Mesothelial cell of epicardium (in vitro differentiated cells): ENCODE data around the gene DENND1A. TPM values are rescaled to one million over a fixed set of nuclear protein-coding genes. Genes with fewer than 3 reads are reported as not detected.

ENCODE experiments used
- DNase-seq, 2 experiments: peaks; one replicate each; pipeline ENCODE4 v3.0.0; 2021; ENCODE audit warnings: low spot score in 2 of 2; ENCODE audit not compliant: unreplicated experiment in 2 of 2
- H3K27ac Mint-ChIP-seq: 2 replicates; pipeline ENCODE4 v1.8.0; 2021; ENCODE audit warnings: mixed read lengths
- H3K27me3 Mint-ChIP-seq: 2 replicates; pipeline ENCODE4 v1.8.0; 2021; ENCODE audit warnings: low read depth, mixed read lengths
- H3K36me3 Mint-ChIP-seq: 2 replicates; pipeline ENCODE4 v1.8.0; 2021; ENCODE audit warnings: mixed read lengths
- H3K4me1 Mint-ChIP-seq: 2 replicates; pipeline ENCODE4 v1.8.0; 2021; ENCODE audit warnings: mixed read lengths
- H3K4me3 Mint-ChIP-seq: 2 replicates; pipeline ENCODE4 v1.8.0; 2021; ENCODE audit warnings: mild to moderate bottlenecking, moderate library complexity, mixed read lengths
- H3K9me3 Mint-ChIP-seq: 2 replicates; pipeline ENCODE4 v1.8.0; 2021; ENCODE audit warnings: mixed read lengths
- CTCF ChIP-seq: fragments of 200-600 bp; sonication (generic); IDR thresholded peaks from one replicate; pipeline ENCODE4 v1.5.0; 2021; ENCODE audit warnings: antibody characterized with exemption; ENCODE audit not compliant: unreplicated experiment
- total RNA-seq: library from RNA; stranded (reverse); gene quantifications from 3 replicates; pipeline ENCODE4 v1.2.1, GENCODE V29; 2021

Gene DENND1A
- total RNA-seq, 1 donor from 2014 or later: 23.4 TPM

- no peak for TF ChIP-seq CTCF
- no peaks in the 10 kb centered on the region for H3K9me3 Mint-ChIP-seq
Measured at GRCh38 chr9:123771690-123772089, 158.2 kb downstream of the DENND1A start.

GRCh38 chr9:123769719-123770118 lies 160.2 kb downstream of the DENND1A start:
- Mint-ChIP-seq H3K36me3 (no peaks in the 10 kb centered on the region), H3K27ac (no peak overlapping the region), H3K4me3 (no peak overlapping the region), H3K27me3 (no peaks in the 10 kb centered on the region), H3K4me1 (peaks cover 18% of the 10 kb centered on the region), H3K9me3 (no peaks in the 10 kb centered on the region)
- TF ChIP-seq CTCF: no peak
- DNase-seq: no peak

More at GRCh38 chr9:123771690-123772089, 158.2 kb downstream of the DENND1A start:
- Mint-ChIP-seq H3K27ac (no peak overlapping the region), H3K4me1 (peaks cover 21% of the 10 kb centered on the region), H3K36me3 (no peaks in the 10 kb centered on the region), H3K27me3 (peaks cover 2% of the 10 kb centered on the region), H3K4me3 (no peak overlapping the region)
- no peak for DNase-seq

- H3K4me3 Mint-ChIP-seq: no peak overlapping the region
- H3K27ac Mint-ChIP-seq: no peak overlapping the region
- peaks cover 1% of the 10 kb centered on the region for H3K36me3 Mint-ChIP-seq
- TF ChIP-seq CTCF: no peak
- peaks cover 6% of the 10 kb centered on the region for H3K4me1 Mint-ChIP-seq
- H3K9me3 Mint-ChIP-seq: no peaks in the 10 kb centered on the region
- DNase-seq: no peak
- no peaks in the 10 kb centered on the region for H3K27me3 Mint-ChIP-seq
Measured at GRCh38 chr9:123763910-123764588, 165.9 kb downstream of the DENND1A start.

- no peak overlapping the region for H3K4me3 Mint-ChIP-seq
- peaks cover 16% of the 10 kb centered on the region for H3K4me1 Mint-ChIP-seq
- H3K36me3 Mint-ChIP-seq: peaks cover 2% of the 10 kb centered on the region
- H3K27me3 Mint-ChIP-seq: no peaks in the 10 kb centered on the region
- TF ChIP-seq CTCF: no peak
- no peaks in the 10 kb centered on the region for H3K9me3 Mint-ChIP-seq
- H3K27ac Mint-ChIP-seq: no peak overlapping the region
- DNase-seq: no peak
Measured at GRCh38 chr9:123761905-123762605, 167.9 kb downstream of the DENND1A start.

- no peaks in the 10 kb centered on the region for H3K9me3 Mint-ChIP-seq
- peaks cover 2% of the 10 kb centered on the region for H3K36me3 Mint-ChIP-seq
- no peak overlapping the region for H3K4me3 Mint-ChIP-seq
- H3K27me3 Mint-ChIP-seq: no peaks in the 10 kb centered on the region
- H3K27ac Mint-ChIP-seq: peak overlapping the region; percentile 28
- no peak for DNase-seq
- no peak for TF ChIP-seq CTCF
- H3K4me1 Mint-ChIP-seq: peaks cover 18% of the 10 kb centered on the region
Measured at GRCh38 chr9:123757960-123758359, 172.0 kb downstream of the DENND1A start.
